GM08714 (cell line): ENCODE data around the gene TNFSF12.
A peak's percentile ranks its signal among the peaks of the same experiment; 100 is the strongest.

Experiments
- H3K4me3 ChIP-seq: fragments of 200-500 bp; sonication (Bioruptor generic); 2 replicates; pipeline ENCODE4 v1.5.1; 2014; ENCODE audit warnings: mild to moderate bottlenecking, low read length, inconsistent platforms
- ZNF274 ChIP-seq: IDR thresholded peaks from 2 replicates; pipeline ENCODE4 v1.6.1; 2012; ENCODE audit warnings: mild to moderate bottlenecking, low read depth, low read length

The TNFSF12 gene

GRCh38 chr17:7523033-7523432 lies 25.8 kb upstream of the TNFSF12 start:
- no peak overlapping the region for H3K4me3 ChIP-seq
- TF ChIP-seq ZNF274: no peak

DNA sequence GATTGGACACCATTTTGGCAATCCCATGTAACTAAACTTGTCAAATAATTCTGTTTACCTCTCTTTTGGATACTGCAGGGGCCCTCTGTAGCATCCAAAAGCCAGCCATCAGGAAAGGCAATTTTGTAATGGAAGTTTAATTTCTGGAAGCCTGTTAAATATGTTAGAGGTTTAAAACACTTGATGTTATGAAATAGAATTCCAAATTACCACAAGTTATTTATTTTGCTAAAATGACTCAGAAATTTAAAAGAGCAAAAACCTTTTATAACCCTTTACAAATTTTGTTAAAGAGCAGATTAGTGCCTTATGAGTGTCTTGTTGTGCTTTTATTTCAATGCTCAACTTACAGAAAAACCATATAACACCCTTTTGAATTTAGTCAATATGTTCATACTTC lies 20.0 kb upstream of the TNFSF12 start:
- TF ChIP-seq ZNF274: no peak
- no peak overlapping the region for H3K4me3 ChIP-seq

GRCh38 chr17:7530023-7530900 lies 18.6 kb upstream of the TNFSF12 start:
- no peak for TF ChIP-seq ZNF274
- H3K4me3 ChIP-seq: no peak overlapping the region

GRCh38 chr17:7538050-7538449 lies 10.8 kb upstream of the TNFSF12 start:
- H3K4me3 ChIP-seq: no peak overlapping the region
- TF ChIP-seq ZNF274: no peak

GRCh38 chr17:7538891-7539545 lies 9.8 kb upstream of the TNFSF12 start:
- no peak for TF ChIP-seq ZNF274

GRCh38 chr17:7541074-7541621 lies 7.7 kb upstream of the TNFSF12 start:
- H3K4me3 ChIP-seq: no peak overlapping the region
- TF ChIP-seq ZNF274: no peak

More at GRCh38 chr17:7538891-7539545, 9.8 kb upstream of the TNFSF12 start:
- H3K4me3 ChIP-seq: no peak overlapping the region

DNA sequence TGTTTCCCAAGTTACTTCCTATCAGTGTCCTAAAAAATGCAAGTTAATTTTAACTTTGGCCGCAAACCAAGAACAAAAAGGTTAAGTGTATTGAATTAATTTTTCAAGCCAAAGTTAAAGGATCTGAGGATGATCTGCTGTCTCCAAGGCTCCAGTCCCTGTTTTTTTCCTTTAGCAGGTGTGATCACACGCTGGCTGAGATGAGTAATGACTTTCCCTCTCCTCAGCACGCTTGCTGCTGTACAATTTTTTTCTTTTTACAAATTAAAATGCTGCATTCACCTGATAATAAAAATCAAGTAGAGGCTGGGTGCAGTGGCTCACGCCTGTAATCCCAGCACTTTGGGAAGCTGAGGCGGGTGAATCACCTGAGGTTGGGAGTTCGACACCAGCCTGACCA lies 3.9 kb upstream of the TNFSF12 start:
- H3K4me3 ChIP-seq: no peak overlapping the region
- TF ChIP-seq ZNF274: no peak

DNA sequence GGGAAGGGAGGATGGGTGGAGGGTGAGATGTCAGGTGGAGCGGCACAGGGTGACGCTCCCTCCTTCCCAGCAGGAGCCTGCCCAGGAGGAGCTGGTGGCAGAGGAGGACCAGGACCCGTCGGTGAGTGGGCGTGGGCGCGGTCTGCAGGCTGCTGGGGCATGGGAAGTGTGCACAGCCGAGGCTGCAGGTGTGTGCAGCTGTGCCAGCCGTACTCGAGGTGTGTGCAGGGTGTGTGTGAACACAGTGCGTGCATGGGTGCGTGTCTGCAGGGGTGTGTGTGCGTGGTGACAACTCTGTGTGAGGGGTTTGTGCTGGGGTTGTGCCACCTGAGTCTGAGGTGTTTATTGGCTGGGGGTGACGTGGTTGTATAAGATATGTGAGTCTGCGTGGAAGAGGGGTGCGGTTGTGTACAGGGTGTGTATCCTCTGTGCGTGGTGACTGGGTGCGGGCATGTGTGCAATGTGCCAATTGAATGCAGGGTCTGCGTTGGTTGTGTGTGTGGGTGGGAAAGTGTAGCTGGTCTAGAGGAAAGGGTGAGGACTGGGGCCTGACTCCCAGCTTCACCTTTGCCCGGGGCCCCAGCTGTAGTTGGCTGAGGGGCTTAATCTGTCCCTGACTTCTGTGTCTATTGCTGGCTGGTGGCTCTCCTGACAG lies 670 bp downstream of the TNFSF12 start:
- TF ChIP-seq ZNF274: no peak
- H3K4me3 ChIP-seq: peak overlapping the region; percentile 66; the same call in 1 of the 2 replicates

- TF ChIP-seq ZNF274: no peak
- no peak overlapping the region for H3K4me3 ChIP-seq
Observed at GRCh38 chr17:7550344-7550743, 1.5 kb downstream of the TNFSF12 start.

DNA sequence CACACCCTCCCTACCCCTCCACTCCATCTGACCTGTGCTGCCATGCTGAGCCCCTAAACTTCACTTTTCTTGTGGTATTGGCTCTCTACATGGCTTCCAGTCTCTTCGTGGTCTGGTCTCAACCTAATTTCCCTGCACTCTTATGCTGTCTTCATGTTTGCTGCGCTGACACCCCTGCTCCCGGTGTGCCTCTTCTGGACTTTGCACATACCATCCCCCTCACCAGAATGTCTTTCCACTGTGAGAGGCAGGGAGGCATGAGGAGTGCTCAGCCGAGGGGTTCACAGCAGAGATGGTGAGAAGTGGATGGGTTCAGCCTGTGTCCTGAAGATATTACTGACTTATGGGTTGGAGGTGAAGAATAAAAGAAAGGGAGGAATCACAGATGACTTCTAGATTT lies 2.5 kb downstream of the TNFSF12 start:
- TF ChIP-seq ZNF274: no peak
- no peak overlapping the region for H3K4me3 ChIP-seq

DNA sequence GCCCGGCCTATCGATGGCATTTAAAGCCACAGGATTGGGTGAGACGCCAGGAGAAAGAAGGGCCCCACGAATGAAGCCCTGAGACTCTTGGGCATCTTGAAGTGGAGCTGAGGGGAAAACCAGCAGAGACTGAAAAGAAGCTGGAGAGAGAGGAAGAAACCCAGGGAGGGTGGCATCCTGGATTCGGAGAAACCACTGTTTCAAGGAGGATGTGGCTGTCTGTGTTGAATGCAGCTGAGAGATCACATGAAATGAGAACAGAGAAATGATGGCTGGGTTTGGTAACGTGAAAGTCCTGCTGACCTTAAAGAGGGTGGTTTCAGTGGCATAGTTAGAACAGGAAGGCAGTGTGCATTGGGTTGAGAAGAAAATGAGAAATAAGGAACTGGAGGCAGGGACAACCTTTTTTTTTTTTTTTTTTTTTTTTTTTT lies 3.8 kb downstream of the TNFSF12 start:
- TF ChIP-seq ZNF274: no peak
- H3K4me3 ChIP-seq: no peak overlapping the region

DNA sequence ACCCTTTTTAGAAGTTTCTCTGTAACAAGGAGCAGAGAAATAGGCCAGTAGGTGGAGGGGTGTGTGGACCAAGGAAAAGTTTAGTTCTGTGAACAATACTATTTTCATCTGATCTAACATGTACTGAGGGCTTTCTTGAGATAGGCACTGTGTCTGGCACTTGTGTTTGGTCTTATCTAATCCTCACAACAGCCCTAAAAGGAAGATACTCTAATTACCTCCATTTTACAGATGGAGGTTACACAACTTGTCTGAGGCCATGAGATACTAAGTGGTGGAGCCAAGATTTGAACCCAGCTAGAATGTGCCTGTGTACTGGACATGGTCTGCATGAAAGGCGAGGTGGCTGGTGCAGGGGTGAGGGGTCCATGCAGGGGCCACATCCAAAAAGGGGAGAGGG lies 4.5 kb downstream of the TNFSF12 start:
- no peak for TF ChIP-seq ZNF274
- no peak overlapping the region; the same call in 1 of the 2 replicates for H3K4me3 ChIP-seq

DNA sequence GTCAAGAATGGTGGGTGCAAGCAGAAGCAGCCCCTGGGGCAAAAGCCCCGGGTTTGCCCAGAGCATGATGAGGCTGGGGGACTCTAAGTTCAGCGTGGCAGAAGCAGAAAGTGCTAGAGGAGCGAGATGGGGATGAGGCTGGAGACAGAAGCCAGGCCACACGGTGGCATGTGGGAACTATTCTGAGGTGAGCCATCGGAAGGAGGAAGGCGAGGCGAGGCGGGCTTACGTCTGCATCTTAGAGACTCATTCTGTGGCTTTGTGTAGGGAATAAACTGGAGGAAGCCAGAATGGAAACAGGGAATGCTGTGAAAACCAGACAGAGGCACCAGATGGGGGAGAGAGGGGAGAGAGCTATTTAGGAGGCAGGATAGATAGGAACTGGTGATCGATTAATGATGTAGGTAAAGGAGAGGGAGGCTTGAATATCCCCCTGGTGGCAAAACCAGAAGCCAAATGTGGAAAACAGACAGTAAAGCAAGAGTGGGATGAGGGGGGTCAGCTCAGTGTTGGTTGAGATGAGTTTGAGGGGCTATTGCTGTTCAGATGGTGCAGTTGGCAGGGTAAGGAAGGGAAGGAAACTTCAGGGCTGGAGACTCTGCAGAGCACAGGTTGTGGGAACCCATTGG lies 6.6 kb downstream of the TNFSF12 start:
- no peak overlapping the region for H3K4me3 ChIP-seq
- no peak for TF ChIP-seq ZNF274

DNA sequence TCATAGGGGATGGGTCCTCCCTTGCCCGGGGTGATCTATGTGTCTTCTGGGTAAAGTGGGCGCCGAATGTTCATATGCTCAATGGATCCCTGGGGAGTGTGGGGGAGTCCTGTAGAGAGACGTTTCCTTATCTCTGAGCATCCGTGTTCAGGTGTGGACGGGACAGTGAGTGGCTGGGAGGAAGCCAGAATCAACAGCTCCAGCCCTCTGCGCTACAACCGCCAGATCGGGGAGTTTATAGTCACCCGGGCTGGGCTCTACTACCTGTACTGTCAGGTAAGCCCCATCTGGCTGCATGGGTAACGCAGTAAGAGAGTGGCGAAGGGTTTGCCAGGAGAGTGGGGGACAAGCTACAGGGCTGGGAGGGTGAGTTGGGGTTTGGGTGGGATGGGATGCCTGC lies 7.8 kb downstream of the TNFSF12 start:
- no peak overlapping the region for H3K4me3 ChIP-seq
- TF ChIP-seq ZNF274: no peak
